Kidney epithelial cell (primary cell): ENCODE data around the gene PNPLA6. TPM values are rescaled to one million over a fixed set of nuclear protein-coding genes. Genes with fewer than 3 reads are reported as not detected.

Source experiments
- DNase-seq: peaks from one replicate; pipeline ENCODE4 v3.0.0-alpha.2; 2010; ENCODE audit warnings: low read depth
- H3K27me3 ChIP-seq: 2 replicates; pipeline ENCODE4 v1.6.0; 2011; ENCODE audit warnings: low read length; ENCODE audit not compliant: control insufficient read depth, insufficient read depth
- H3K36me3 ChIP-seq: 2 replicates; pipeline ENCODE4 v1.5.1; 2011; ENCODE audit warnings: low read length; ENCODE audit not compliant: control insufficient read depth, insufficient read depth
- H3K4me3 ChIP-seq: 2 replicates; pipeline ENCODE4 v1.5.1; 2011; ENCODE audit warnings: low read depth, mild to moderate bottlenecking, control low read depth, low read length
- CTCF ChIP-seq: IDR thresholded peaks from 2 replicates; pipeline ENCODE4 v1.5.1; 2011; ENCODE audit warnings: mild to moderate bottlenecking, moderate library complexity, low read length, control low read depth, inconsistent platforms; ENCODE audit not compliant: insufficient read depth, poor library complexity, severe bottlenecking
- total RNA-seq: library from RNA; depleted of rRNA; stranded (reverse); fragments of >200 nt; gene quantifications from 2 replicates; pipeline ENCODE4 v1.2.3, GENCODE V29; 2015

The PNPLA6 gene
- total RNA-seq, 1 donor from 2014 or later, result 134 TPM

- no peak overlapping the region for H3K4me3 ChIP-seq
- no peaks in the 10 kb centered on the region for H3K36me3 ChIP-seq
- no peak for TF ChIP-seq CTCF
- no peak for DNase-seq
- peaks cover 7% of the 10 kb centered on the region for H3K27me3 ChIP-seq
Observed at GRCh38 chr19:7597689-7598088, 62.2 kb downstream of the PNPLA6 start.

DNA sequence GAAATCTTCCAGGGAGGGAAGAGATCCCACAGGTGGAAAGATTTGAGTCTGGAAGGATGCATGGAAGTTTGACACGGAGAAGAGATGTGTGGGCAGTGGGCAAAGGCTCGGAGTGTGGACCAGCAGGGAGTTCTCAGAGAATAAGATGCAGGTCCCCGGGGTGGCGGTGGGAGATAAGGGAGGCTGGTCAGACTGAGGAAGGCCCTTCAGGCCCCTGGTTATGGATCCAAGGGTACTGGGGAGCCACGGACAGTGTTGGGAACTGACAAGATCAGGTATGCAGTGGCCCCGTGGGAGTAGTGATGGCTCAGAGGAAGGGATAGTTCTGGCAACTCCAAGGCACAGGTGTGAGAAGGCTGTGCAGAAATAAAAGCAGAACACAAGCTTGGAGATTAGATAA lies 62.7 kb downstream of the PNPLA6 start:
- no peak overlapping the region for H3K4me3 ChIP-seq
- H3K27me3 ChIP-seq, result peaks cover 7% of the 10 kb centered on the region
- TF ChIP-seq CTCF, result no peak
- no peaks in the 10 kb centered on the region for H3K36me3 ChIP-seq
- no peak for DNase-seq

DNA sequence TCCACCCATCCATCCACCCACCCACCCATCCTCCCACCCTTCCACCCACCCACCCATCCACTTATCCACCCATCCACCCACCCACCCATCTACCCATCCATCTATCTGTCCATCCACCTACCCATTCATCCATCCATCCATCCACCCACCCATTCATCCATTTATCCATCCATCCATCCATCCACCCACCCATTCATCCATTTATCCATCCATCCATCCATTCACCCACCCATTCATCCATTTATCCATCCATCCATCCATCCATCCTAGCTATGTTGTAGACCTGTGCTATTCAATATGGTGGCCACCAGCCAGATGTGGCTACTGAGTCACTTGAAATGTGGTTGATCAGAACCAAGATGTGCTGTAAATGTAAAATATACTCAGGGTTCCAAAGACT lies 65.2 kb downstream of the PNPLA6 start:
- no peaks in the 10 kb centered on the region for H3K36me3 ChIP-seq
- no peak for DNase-seq
- no peak for TF ChIP-seq CTCF
- no peak overlapping the region for H3K4me3 ChIP-seq
- H3K27me3 ChIP-seq, result peaks cover 4% of the 10 kb centered on the region

DNA sequence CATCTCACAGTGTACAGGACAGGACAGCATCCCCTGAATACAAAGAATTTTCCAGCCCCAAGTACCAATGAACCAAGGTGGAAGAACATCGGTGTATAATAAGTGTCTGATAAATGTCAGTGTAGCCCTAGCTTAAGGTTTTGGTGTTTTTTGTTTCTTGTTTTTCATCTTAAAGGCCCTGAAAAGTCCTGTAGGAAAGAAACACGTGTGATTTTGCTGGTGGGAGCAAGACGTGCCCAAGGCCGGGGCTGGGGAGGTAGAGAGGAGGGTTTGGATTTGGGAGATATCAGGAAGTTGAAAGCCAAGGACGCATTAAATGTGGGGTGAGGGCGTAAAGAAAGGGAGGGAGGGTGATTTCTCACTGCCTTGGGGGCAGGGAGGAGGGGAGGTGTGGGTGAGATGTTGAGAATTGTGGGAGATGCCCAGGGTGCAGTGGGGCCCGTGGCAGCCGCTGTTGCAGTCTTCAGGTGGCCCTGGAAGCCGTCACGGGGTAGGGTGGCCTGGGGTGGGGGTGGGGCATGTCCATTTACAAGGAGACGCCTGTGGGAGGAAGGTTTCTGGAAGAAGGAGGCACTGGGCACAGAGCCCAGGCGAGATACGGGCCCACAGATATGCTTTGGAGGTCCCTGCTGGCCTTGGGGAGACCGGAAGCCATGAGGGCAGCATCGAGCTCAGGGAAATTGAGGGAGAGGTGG lies 66.9 kb downstream of the PNPLA6 start:
- H3K27me3 ChIP-seq, result no peaks in the 10 kb centered on the region
- no peak for TF ChIP-seq CTCF
- no peak overlapping the region for H3K4me3 ChIP-seq
- no peaks in the 10 kb centered on the region for H3K36me3 ChIP-seq
- DNase-seq, result no peak

GRCh38 chr19:7602935-7603497 lies 67.5 kb downstream of the PNPLA6 start:
- no peak for DNase-seq

More at GRCh38 chr19:7602935-7603497, 67.5 kb downstream of the PNPLA6 start:
- Histone ChIP-seq H3K4me3 (no peak overlapping the region), H3K36me3 (no peaks in the 10 kb centered on the region), H3K27me3 (no peaks in the 10 kb centered on the region)
- no peak for TF ChIP-seq CTCF
